ENCODE data around the gene SF1. TPM values are rescaled to one million over a fixed set of nuclear protein-coding genes. Genes with fewer than 3 reads are reported as not detected.

The SF1 gene
- total RNA-seq, 6 donors from 2014 or later: 231 to 625 (median 265) TPM

- DNase-seq: no peak
- H3K9me3 ChIP-seq: no peaks in the 10 kb centered on the region
- peaks cover 0 to 6% (median 0%) of the 10 kb centered on the region in 4 donors for H3K27me3 ChIP-seq
- ATAC-seq (ENCODE audit: low FRiP score in 2 of 2): no peak
- TF ChIP-seq POLR2AphosphoS5 (IDR thresholded peaks at IDR 0.05) (no peak), CTCF (IDR thresholded peaks at IDR 0.05) (no peak), POLR2A (IDR thresholded peaks at IDR 0.05) (no peak), EP300 (IDR thresholded peaks at IDR 0.05) (no peak)
- peaks cover 6 to 12% (median 8%) of the 10 kb centered on the region in 4 donors for H3K4me1 ChIP-seq
- WGBS, 2 donors: 74 to 81% methylated on average over 7 of the region's 7 CpGs
- H3K4me3 ChIP-seq: no peak overlapping the region
- peaks cover 0 to 31% (median 3%) of the 10 kb centered on the region in 4 donors for H3K36me3 ChIP-seq
- H3K27ac ChIP-seq: no peak overlapping the region
Observed at GRCh38 chr11:64726867-64727530, 51.3 kb downstream of the SF1 start.

GRCh38 chr11:64726211-64726641, 52.1 kb downstream of the SF1 start:
- WGBS, 2 donors: 49 to 50% methylated on average over 1 to 4 of the region's 9 CpGs
- Histone ChIP-seq H3K4me3 (no peak overlapping the region), H3K36me3 (peaks cover 0 to 24% (median 0%) of the 10 kb centered on the region in 4 donors), H3K27ac (no peak overlapping the region), H3K9me3 (no peaks in the 10 kb centered on the region), H3K4me1 (peaks cover 6 to 12% (median 8%) of the 10 kb centered on the region in 4 donors), H3K27me3 (peaks cover 0 to 6% (median 0%) of the 10 kb centered on the region in 4 donors)
- no peak for ATAC-seq (ENCODE audit: low FRiP score in 2 of 2)
- no peak for TF ChIP-seq POLR2A (IDR thresholded peaks at IDR 0.05)
- no peak for DNase-seq

GRCh38 chr11:64724863-64725532, 53.3 kb downstream of the SF1 start:
- ATAC-seq (ENCODE audit: low FRiP score in 2 of 2) (no peak), DNase-seq (no peak)
- Histone ChIP-seq H3K36me3 (peaks cover 0 to 15% (median 0%) of the 10 kb centered on the region in 4 donors), H3K4me1 (peaks cover 6 to 12% (median 8%) of the 10 kb centered on the region in 4 donors), H3K9me3 (no peaks in the 10 kb centered on the region), H3K27ac (no peak overlapping the region), H3K27me3 (peaks cover 0 to 6% (median 0%) of the 10 kb centered on the region in 4 donors), H3K4me3 (no peak overlapping the region)
- 60 to 79% methylated on average over 7 of the region's 7 CpGs for WGBS, 2 donors
- TF ChIP-seq POLR2AphosphoS5 (IDR thresholded peaks at IDR 0.05) (no peak), POLR2A (IDR thresholded peaks at IDR 0.05) (no peak), EP300 (IDR thresholded peaks at IDR 0.05) (no peak), CTCF (IDR thresholded peaks at IDR 0.05) (no peak)

- H3K9me3 ChIP-seq: no peaks in the 10 kb centered on the region
- DNase-seq: no peak
- no peak overlapping the region for H3K4me3 ChIP-seq
- peaks cover 0 to 6% (median 2%) of the 10 kb centered on the region in 4 donors for H3K27me3 ChIP-seq
- peaks cover 6 to 12% (median 8%) of the 10 kb centered on the region in 4 donors for H3K4me1 ChIP-seq
- WGBS, 2 donors: 53 to 61% methylated on average over 4 to 9 of the region's 9 CpGs
- TF ChIP-seq POLR2AphosphoS5 (IDR thresholded peaks at IDR 0.05): no peak
- no peak for TF ChIP-seq POLR2A (IDR thresholded peaks at IDR 0.05)
- TF ChIP-seq CTCF (IDR thresholded peaks at IDR 0.05): no peak
- no peak for TF ChIP-seq EP300 (IDR thresholded peaks at IDR 0.05)
- peaks cover 0 to 13% (median 0%) of the 10 kb centered on the region in 4 donors for H3K36me3 ChIP-seq
- H3K27ac ChIP-seq: no peak overlapping the region
- ATAC-seq (ENCODE audit: low FRiP score in 2 of 2): no peak
Observed at GRCh38 chr11:64723907-64724862, 54.2 kb downstream of the SF1 start.

Measured in upper lobe of left lung (tissue), 6 donors.